GM21528 (cell line): ENCODE results near the gene GLS.
"Not testable (repeated sequence)": the region's sequence is repeated elsewhere in the genome, so short reads cannot be mapped to it uniquely, and the experiment has no call there.

Experiments
- ATAC-seq: cut with Tn5 transposase; IDR thresholded peaks from one replicate; pipeline ENCODE4 v1.9.1; 2021; ENCODE audit warnings: mild to moderate bottlenecking, moderate library complexity; ENCODE audit not compliant: unreplicated experiment, low FRiP score

The GLS gene

GRCh38 chr2:190922376-190922775 is 41.8 kb downstream of the GLS start:
- ATAC-seq = no peak

- no peak for ATAC-seq
Measured at GRCh38 chr2:190927301-190927700, 46.7 kb downstream of the GLS start.

GRCh38 chr2:190929919-190930318 is 49.3 kb downstream of the GLS start:
- ATAC-seq = no peak

DNA sequence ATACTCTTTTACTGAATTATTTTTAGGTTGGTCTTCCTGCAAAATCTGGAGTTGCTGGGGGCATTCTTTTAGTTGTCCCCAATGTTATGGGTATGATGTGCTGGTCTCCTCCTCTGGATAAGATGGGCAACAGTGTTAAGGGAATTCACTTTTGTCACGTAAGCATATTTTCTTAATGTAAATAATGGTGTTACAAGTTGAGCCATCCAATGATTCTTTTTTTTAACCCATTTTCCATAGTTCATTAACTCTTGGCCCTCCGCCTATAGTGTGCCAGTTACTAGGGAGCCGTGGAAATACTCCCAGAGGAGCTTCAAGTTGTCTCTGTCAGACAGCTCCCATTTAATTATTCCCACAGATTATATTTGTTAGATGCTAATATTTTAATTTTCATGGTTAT is 49.8 kb downstream of the GLS start:
- ATAC-seq = no peak

GRCh38 chr2:190932514-190932913 is 51.9 kb downstream of the GLS start:
- ATAC-seq = no peak

DNA sequence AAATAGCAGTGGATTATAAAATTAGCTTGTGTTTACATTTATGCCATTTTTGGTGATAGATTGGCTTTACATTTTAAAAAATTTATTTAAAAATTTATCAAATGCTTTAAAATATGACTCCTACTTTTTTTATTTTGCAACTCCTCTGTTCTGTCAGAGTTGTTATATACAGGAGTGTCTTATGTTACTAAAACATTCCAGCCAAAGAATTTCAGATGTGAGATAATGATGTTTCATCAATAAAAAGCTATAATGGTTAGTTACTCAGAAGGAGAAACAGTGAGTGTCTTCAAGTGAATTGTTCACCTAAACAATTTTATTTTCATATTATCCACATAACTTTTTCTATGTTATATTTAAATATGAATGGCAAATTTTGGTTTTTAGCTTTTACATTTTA is 52.7 kb downstream of the GLS start:
- ATAC-seq = no peak

GRCh38 chr2:190935054-190935453 is 54.4 kb downstream of the GLS start:
- ATAC-seq = no peak

- ATAC-seq = no peak
Measured at GRCh38 chr2:190938771-190939335, 58.2 kb downstream of the GLS start.

DNA sequence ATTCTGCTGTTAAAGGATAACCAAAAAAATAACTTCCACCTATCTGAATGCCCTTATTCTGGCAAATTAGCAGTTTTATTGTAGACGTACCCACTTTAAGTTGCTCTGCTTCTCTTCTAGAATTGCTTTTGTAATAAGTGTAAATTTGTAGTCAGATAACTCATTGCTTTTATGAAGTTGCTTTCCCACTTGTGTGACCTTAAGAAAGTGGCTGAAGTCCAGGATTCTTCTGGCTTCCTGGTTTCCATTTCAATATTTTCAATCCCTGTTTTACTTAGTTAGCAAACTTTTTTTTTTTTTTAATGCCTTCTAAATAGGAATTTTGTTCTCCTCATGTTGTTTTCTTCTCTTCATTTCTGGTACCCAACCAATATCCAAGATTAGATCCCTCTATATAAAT is 59.8 kb downstream of the GLS start:
- ATAC-seq = no peak

DNA sequence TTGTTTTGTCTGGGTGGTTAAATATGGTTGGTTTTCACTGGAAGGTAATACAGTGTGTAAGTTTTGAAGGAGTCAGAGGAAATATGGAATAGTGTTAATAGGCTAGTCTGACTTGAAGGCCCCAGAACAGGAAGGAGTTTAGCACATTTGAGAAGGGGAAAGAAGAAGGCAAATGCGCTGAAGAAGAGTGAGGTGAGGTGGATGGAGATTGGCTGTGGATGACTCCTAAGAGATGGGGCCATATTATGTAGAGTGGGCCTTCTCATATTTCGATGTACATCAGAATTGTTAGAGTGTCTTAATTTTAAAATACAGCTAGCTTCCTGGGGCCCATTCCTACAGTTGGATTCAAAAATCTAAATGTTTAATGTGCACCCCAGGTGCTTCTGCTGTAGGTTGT is 61.0 kb downstream of the GLS start:
- ATAC-seq = no peak

DNA sequence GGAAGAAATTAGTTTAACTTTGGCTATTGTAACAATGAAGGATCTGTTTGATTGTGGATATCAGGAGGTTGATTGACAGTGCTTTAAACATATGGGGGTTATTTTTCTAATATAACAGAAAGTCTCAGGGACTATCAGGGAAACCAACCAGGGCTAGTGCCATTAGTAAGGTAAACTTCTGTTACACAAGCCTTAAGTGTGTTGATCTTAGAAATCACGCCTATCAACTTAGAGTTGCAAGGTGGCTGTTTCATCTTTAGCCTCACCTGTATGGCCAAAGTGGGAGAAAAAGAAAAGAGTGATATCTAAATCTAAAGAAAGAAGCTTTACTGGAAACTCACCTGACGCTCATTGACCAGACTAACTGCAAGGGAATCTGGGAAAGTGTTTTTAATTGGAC is 62.1 kb downstream of the GLS start:
- no peak for ATAC-seq

DNA sequence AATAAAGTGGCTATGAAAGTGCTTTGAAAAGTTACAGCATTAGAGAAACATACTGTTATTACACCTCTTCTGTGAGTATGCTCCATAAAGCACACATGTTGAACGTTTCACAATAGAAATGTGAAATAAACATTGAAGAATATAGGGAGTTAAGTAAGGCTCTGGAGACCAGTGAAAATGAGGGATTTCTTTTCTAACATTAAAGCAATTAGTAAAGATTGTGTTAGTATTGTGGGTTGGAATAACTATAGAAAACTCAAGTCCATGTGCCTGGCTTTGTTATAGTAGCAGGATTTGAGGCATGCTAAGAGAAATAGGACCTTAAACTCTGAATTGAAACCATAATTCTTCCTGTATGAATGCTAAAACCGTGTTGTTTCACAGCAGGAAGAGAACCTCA is 63.1 kb downstream of the GLS start:
- no peak for ATAC-seq

- ATAC-seq = no peak
Measured at GRCh38 chr2:190947141-190947540, 66.5 kb downstream of the GLS start.

DNA sequence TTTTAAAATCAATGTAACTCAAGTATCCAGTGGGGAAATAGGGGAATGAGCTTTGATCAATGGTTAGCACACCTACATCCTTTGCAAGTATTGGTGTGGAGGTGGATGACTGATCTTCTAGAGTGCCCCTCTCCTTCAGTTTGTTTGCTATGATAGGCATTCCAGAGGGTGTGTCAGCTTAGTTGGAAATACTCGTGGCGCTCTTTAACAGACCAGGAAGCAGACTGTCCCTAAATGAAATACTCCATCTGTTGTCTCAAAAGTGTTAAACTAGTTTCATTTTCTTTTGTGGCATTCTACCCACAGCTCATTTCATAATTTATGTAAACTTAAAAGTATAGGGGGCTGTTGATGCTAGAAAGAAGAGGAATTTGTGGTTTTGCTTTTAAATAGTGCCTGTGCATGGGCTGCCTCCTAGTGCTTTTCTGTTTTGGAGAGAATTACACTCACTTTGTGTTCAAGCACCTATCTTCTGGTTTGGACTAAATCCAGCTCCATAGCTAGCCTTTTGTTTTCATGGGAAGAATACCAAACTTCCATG is 67.2 kb downstream of the GLS start:
- ATAC-seq = peak; percentile 58

- ATAC-seq = no peak
Measured at GRCh38 chr2:190948671-190949070, 68.0 kb downstream of the GLS start.

DNA sequence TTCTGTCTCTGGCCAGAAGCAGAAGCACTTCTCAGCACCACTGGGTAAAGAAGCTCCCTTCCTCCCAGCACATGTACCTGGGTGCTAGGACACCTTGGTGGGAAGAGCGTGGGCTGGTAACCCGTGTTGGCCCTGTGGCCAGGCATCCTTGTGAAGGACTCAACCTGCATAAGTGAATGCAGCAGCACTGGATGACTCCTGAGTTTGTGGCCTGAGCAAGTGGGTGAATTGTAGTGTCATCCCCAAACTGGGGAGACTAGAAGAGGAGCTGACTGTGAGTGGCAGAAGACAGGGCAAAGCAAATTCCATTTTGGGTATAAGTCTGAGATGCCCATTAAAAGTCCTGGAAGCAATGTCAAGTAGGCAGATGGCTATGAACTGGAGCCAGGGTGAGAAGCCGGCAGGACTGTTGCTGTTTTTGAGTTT is 70.0 kb downstream of the GLS start:
- ATAC-seq = no peak

DNA sequence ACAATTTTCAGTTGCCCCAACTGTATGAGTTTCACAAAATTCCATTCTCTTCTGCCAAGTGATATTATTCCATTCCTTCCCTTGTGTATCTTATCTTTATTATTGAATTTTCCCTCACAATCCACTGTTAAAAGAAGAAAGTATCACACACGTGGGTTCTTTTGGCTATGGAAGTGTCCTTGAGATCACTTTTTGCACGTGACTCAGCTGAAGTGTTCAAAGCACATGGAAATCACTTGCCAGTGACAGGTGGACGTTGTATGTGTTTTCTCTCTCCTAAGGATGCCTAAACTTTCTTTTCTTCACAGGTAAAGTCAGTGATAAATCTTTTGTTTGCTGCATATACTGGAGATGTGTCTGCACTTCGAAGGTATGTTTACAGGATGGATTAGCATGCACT is 72.6 kb downstream of the GLS start:
- ATAC-seq = no peak

- no peak for ATAC-seq
Measured at GRCh38 chr2:190959911-190960788, 79.5 kb downstream of the GLS start.

DNA sequence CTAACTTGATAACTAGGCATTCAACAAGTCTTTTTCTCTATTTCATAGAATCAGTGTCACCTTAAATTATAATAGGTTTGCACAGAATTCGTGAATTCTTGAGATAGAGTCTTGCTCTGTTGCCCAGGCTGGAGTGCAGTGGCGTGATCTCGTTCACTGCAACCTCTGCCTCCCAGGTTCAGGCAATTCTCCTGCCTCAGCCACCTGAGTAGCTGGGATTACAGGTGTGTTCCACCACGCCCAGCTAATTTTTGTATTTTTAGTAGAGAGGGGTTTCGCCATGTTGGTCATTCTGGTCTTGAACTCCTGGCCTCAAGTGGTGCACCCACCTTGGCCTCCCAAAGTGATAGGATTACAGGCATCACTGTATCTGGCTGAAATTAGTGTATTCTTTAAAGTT is 80.5 kb downstream of the GLS start:
- not testable (repeated sequence) for ATAC-seq

DNA sequence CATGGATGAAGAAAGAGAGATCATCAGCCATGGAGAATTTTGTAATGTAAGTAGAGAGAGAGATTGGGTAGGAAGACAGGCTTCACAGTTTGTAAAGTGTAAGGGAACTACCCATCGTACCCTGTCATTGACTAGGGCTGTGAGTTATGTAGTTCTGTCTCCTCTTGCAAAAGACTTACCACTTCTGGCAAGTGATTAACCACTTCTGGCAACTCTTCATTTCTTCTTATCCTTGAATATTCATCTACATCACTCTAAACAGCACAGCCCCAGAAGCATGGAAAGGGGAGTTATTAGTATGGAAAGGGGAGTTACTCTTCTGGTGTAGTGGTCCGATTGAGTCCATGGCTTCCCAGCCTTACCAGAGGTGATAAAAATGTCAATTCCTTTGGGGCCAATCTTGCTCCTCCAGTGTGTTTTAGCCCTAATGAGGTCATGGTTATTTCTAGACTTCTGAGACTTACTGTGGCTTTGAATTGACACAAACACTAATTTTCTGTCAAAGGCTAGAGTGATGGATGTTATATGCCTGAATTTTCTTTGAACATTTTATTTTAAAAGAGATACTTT is 81.4 kb downstream of the GLS start:
- ATAC-seq = no peak

DNA sequence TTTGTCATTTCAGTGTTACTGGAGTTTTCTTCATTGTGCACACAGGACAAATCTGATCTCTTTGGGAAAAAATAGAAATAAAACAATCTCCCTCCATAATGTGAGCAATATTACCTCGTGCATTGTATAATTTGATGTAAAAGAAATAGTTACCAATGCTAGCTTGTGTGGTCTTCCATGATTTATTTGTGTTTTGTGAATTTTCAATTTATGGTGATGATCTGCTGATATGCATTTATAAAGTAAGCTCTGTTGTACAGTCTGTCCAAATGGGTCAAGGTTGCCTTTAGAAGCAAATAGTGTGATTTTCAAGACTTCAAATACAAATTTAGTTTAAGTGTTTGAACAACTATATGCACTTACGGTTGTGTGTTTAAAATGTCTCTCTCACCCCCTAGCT is 82.5 kb downstream of the GLS start:
- no peak for ATAC-seq
